Mesothelial cell of epicardium (in vitro differentiated cells): ENCODE data around the gene LRRC8D. TPM values are rescaled to one million over a fixed set of nuclear protein-coding genes. Genes with fewer than 3 reads are reported as not detected.

ENCODE experiments used
- DNase-seq, 2 experiments: peaks; one replicate each; pipeline ENCODE4 v3.0.0; 2021; ENCODE audit warnings: low spot score in 2 of 2; ENCODE audit not compliant: unreplicated experiment in 2 of 2
- H3K27ac Mint-ChIP-seq: 2 replicates; pipeline ENCODE4 v1.8.0; 2021; ENCODE audit warnings: mixed read lengths
- H3K27me3 Mint-ChIP-seq: 2 replicates; pipeline ENCODE4 v1.8.0; 2021; ENCODE audit warnings: low read depth, mixed read lengths
- H3K36me3 Mint-ChIP-seq: 2 replicates; pipeline ENCODE4 v1.8.0; 2021; ENCODE audit warnings: mixed read lengths
- H3K4me1 Mint-ChIP-seq: 2 replicates; pipeline ENCODE4 v1.8.0; 2021; ENCODE audit warnings: mixed read lengths
- H3K4me3 Mint-ChIP-seq: 2 replicates; pipeline ENCODE4 v1.8.0; 2021; ENCODE audit warnings: mild to moderate bottlenecking, moderate library complexity, mixed read lengths
- H3K9me3 Mint-ChIP-seq: 2 replicates; pipeline ENCODE4 v1.8.0; 2021; ENCODE audit warnings: mixed read lengths
- total RNA-seq: library from RNA; stranded (reverse); gene quantifications from 3 replicates; pipeline ENCODE4 v1.2.1, GENCODE V29; 2021
- TF ChIP-seq, protein P1 (sequence below): fragments of 200-600 bp; sonication (generic); IDR thresholded peaks from one replicate; pipeline ENCODE4 v1.5.0; 2021; ENCODE audit warnings: antibody characterized with exemption; ENCODE audit not compliant: unreplicated experiment

LRRC8D gene
- total RNA-seq, 1 donor from 2014 or later = 22.6 TPM

GRCh38 chr1:89872567-89872966 is 51.7 kb downstream of the LRRC8D start:
- TF ChIP-seq, protein P1, sequence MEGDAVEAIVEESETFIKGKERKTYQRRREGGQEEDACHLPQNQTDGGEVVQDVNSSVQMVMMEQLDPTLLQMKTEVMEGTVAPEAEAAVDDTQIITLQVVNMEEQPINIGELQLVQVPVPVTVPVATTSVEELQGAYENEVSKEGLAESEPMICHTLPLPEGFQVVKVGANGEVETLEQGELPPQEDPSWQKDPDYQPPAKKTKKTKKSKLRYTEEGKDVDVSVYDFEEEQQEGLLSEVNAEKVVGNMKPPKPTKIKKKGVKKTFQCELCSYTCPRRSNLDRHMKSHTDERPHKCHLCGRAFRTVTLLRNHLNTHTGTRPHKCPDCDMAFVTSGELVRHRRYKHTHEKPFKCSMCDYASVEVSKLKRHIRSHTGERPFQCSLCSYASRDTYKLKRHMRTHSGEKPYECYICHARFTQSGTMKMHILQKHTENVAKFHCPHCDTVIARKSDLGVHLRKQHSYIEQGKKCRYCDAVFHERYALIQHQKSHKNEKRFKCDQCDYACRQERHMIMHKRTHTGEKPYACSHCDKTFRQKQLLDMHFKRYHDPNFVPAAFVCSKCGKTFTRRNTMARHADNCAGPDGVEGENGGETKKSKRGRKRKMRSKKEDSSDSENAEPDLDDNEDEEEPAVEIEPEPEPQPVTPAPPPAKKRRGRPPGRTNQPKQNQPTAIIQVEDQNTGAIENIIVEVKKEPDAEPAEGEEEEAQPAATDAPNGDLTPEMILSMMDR = no peak
- H3K36me3 Mint-ChIP-seq = peaks cover 17% of the 10 kb centered on the region
- H3K4me3 Mint-ChIP-seq = no peak overlapping the region
- H3K27me3 Mint-ChIP-seq = no peaks in the 10 kb centered on the region
- no peak for DNase-seq
- no peak overlapping the region for H3K27ac Mint-ChIP-seq
- H3K9me3 Mint-ChIP-seq = peaks cover 5% of the 10 kb centered on the region
- H3K4me1 Mint-ChIP-seq = peaks cover 10% of the 10 kb centered on the region

GRCh38 chr1:89873288-89873687 is 52.5 kb downstream of the LRRC8D start:
- peaks cover 5% of the 10 kb centered on the region for H3K9me3 Mint-ChIP-seq
- H3K27me3 Mint-ChIP-seq = no peaks in the 10 kb centered on the region
- H3K27ac Mint-ChIP-seq = no peak overlapping the region
- TF ChIP-seq, protein P1 = no peak
- H3K4me1 Mint-ChIP-seq = peaks cover 10% of the 10 kb centered on the region
- H3K4me3 Mint-ChIP-seq = no peak overlapping the region
- DNase-seq = no peak
- peaks cover 18% of the 10 kb centered on the region for H3K36me3 Mint-ChIP-seq

GRCh38 chr1:89873770-89874169 is 52.9 kb downstream of the LRRC8D start:
- H3K27ac Mint-ChIP-seq = peak overlapping the region; percentile 57
- H3K4me3 Mint-ChIP-seq = no peak overlapping the region
- H3K9me3 Mint-ChIP-seq = peaks cover 5% of the 10 kb centered on the region
- TF ChIP-seq, protein P1 = no peak
- peaks cover 11% of the 10 kb centered on the region for H3K4me1 Mint-ChIP-seq
- H3K27me3 Mint-ChIP-seq = no peaks in the 10 kb centered on the region
- H3K36me3 Mint-ChIP-seq = peaks cover 19% of the 10 kb centered on the region
- DNase-seq = no peak

- Mint-ChIP-seq H3K4me3 (no peak overlapping the region), H3K27me3 (no peaks in the 10 kb centered on the region), H3K36me3 (peaks cover 11% of the 10 kb centered on the region), H3K9me3 (peaks cover 6% of the 10 kb centered on the region), H3K27ac (no peak overlapping the region), H3K4me1 (peaks cover 13% of the 10 kb centered on the region)
- no peak for DNase-seq
- TF ChIP-seq, protein P1 = no peak
Observed at GRCh38 chr1:89876463-89876862, 55.6 kb downstream of the LRRC8D start.

DNA sequence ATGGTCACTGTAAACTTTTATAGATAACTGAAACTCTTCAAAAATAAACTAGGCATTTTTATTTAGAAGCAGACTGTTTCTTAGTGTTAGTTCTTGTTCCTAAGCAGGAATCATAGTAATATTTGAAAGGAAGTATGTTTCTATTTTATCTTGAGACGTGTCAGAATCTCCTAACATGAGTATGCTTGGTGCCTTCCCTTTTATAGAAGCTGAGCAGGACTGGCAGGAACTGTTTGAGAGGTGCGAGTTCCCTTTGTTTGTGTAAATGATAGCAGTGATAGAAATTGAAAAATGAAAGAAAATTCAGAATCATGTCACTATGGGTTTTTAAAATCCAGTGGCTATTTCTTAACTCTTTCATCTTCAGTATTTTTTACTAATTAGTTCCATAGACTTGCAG is 56.9 kb downstream of the LRRC8D start:
- Mint-ChIP-seq H3K27ac (no peak overlapping the region), H3K4me1 (peaks cover 13% of the 10 kb centered on the region), H3K9me3 (peaks cover 7% of the 10 kb centered on the region), H3K27me3 (no peaks in the 10 kb centered on the region), H3K4me3 (no peak overlapping the region), H3K36me3 (peaks cover 20% of the 10 kb centered on the region)
- DNase-seq = no peak
- TF ChIP-seq, protein P1 = no peak

- Mint-ChIP-seq H3K4me3 (no peak overlapping the region), H3K9me3 (peaks cover 7% of the 10 kb centered on the region), H3K4me1 (peaks cover 13% of the 10 kb centered on the region), H3K27me3 (no peaks in the 10 kb centered on the region), H3K36me3 (peaks cover 21% of the 10 kb centered on the region), H3K27ac (no peak overlapping the region)
- TF ChIP-seq, protein P1 = no peak
- DNase-seq = no peak
Observed at GRCh38 chr1:89878256-89878655, 57.4 kb downstream of the LRRC8D start.
